Measurements from ENCODE around the gene CCDC88B.
A peak's percentile ranks its signal among the peaks of the same experiment; 100 is the strongest.

CCDC88B gene

DNA sequence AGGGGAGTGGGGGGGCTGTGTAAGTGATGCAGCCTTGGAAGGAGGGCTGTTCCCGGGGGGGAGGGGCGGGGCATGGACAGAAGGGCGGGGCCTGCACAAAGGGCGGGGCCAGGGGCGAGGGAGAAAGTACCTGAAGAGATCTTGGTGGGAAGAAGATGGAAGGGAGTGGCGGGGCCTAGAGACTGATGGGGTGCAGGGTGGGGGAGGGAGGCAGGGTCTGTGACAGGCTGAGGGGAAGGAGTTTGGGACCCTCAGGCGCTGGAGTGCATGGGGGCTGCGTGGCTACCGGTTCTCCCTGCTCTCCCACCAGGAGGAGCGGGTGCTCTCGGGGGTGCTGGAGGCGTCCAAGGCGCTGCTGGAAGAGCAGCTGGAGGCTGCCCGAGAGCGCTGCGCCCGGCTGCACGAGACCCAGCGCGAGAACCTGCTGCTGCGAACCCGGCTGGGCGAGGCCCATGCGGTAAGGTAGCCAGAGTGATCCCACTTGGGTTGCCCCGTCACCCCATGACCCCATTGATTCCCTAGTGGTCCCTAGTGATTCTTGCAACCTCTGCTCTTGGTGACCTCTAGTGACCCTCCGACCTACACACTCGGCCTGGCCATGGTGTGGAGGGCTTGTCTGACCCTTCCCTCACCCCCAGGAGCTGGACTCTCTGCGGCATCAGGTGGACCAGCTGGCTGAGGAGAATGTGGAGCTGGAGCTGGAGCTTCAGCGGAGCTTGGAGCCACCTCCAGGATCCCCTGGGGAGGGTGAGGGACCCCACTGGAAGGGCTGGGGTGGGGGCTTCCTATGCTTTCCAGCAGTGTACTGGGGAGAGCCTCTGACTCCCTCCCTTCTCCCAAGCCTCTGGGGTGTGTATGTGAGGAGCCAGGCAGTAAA lies 3.1 kb downstream of the CCDC88B start:
- TF ChIP-seq, protein P1, sequence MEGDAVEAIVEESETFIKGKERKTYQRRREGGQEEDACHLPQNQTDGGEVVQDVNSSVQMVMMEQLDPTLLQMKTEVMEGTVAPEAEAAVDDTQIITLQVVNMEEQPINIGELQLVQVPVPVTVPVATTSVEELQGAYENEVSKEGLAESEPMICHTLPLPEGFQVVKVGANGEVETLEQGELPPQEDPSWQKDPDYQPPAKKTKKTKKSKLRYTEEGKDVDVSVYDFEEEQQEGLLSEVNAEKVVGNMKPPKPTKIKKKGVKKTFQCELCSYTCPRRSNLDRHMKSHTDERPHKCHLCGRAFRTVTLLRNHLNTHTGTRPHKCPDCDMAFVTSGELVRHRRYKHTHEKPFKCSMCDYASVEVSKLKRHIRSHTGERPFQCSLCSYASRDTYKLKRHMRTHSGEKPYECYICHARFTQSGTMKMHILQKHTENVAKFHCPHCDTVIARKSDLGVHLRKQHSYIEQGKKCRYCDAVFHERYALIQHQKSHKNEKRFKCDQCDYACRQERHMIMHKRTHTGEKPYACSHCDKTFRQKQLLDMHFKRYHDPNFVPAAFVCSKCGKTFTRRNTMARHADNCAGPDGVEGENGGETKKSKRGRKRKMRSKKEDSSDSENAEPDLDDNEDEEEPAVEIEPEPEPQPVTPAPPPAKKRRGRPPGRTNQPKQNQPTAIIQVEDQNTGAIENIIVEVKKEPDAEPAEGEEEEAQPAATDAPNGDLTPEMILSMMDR (IDR thresholded peaks at IDR 0.05; ENCODE audit: borderline replicate concordance, extremely low read depth, low read length, poor library complexity, severe bottlenecking) = no peak
- no peak for TF ChIP-seq EZH2 (IDR thresholded peaks at IDR 0.05; ENCODE audit: borderline replicate concordance, low read depth, low read length, severe bottlenecking)
- no peaks in the 10 kb centered on the region for H3K79me2 ChIP-seq (ENCODE audit: insufficient read depth, low read length)
- no peak overlapping the region for H3K4me3 ChIP-seq (ENCODE audit: low read depth in 1 of 2, low read length in 2 of 2)
- H3K27ac ChIP-seq (ENCODE audit: low read length) = no peak overlapping the region
- H2AFZ ChIP-seq (ENCODE audit: low read depth, low read length) = no peak overlapping the region
- no peak overlapping the region for H3K4me2 ChIP-seq (ENCODE audit: insufficient read depth, low read length)
- no peak overlapping the region for H3K9ac ChIP-seq (ENCODE audit: low read depth, low read length)
- no peaks in the 10 kb centered on the region for H3K27me3 ChIP-seq (ENCODE audit: insufficient read depth, low read length, poor library complexity)
- H3K36me3 ChIP-seq (ENCODE audit: insufficient read depth, low read length) = no peaks in the 10 kb centered on the region
- no peaks in the 10 kb centered on the region for H3K9me3 ChIP-seq (ENCODE audit: insufficient read depth, low read length, severe bottlenecking)
- no peaks in the 10 kb centered on the region; the same call in 1 of the 2 replicates for H4K20me1 ChIP-seq (ENCODE audit: insufficient read depth, low read length)
- no peak for ATAC-seq (ENCODE audit: insufficient read depth, low read depth)
- DNase-seq = no peak
- peaks cover 11% of the 10 kb centered on the region for H3K4me1 ChIP-seq (ENCODE audit: insufficient read depth, low read length)

DNA sequence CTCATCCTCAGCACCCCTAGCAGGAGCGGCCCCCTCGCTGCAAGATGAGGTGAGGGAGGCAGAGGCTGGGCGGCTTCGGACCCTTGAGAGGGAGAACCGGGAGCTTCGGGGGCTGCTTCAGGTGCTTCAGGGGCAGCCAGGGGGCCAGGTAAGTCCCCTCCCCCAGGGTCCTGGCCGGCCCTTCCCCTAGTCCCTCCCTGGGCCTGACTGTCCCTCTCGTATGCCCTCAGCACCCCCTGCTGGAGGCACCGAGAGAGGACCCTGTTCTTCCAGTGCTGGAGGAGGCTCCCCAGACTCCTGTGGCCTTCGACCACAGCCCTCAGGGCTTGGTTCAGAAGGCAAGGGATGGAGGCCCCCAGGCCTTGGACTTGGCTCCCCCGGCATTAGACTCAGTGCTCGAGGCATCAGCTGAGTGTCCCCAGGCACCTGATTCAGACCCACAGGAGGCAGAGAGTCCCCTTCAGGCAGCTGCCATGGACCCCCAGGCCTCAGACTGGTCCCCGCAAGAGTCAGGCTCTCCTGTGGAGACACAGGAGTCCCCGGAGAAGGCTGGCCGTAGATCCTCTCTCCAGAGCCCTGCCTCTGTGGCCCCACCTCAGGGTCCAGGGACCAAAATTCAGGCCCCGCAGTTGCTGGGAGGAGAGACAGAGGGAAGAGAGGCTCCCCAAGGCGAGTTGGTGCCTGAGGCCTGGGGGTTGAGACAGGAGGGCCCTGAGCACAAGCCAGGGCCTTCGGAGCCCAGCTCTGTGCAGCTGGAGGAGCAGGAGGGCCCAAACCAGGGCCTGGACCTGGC lies 4.0 kb downstream of the CCDC88B start:
- H2AFZ ChIP-seq (ENCODE audit: low read depth, low read length) = no peak overlapping the region
- TF ChIP-seq, protein P1 (IDR thresholded peaks at IDR 0.05; ENCODE audit: borderline replicate concordance, extremely low read depth, low read length, poor library complexity, severe bottlenecking) = peak; percentile 61
- no peak for TF ChIP-seq EZH2 (IDR thresholded peaks at IDR 0.05; ENCODE audit: borderline replicate concordance, low read depth, low read length, severe bottlenecking)
- H3K79me2 ChIP-seq (ENCODE audit: insufficient read depth, low read length) = no peaks in the 10 kb centered on the region
- H3K9ac ChIP-seq (ENCODE audit: low read depth, low read length) = no peak overlapping the region
- H3K4me1 ChIP-seq (ENCODE audit: insufficient read depth, low read length) = peaks cover 11% of the 10 kb centered on the region
- no peaks in the 10 kb centered on the region for H3K9me3 ChIP-seq (ENCODE audit: insufficient read depth, low read length, severe bottlenecking)
- no peaks in the 10 kb centered on the region for H3K27me3 ChIP-seq (ENCODE audit: insufficient read depth, low read length, poor library complexity)
- ATAC-seq (ENCODE audit: insufficient read depth, low read depth) (no peak), DNase-seq (peak; percentile 38)
- no peaks in the 10 kb centered on the region for H3K36me3 ChIP-seq (ENCODE audit: insufficient read depth, low read length)
- no peak overlapping the region for H3K4me2 ChIP-seq (ENCODE audit: insufficient read depth, low read length)
- H4K20me1 ChIP-seq (ENCODE audit: insufficient read depth, low read length) = no peaks in the 10 kb centered on the region; the same call in 1 of the 2 replicates
- H3K4me3 ChIP-seq (ENCODE audit: low read depth in 1 of 2, low read length in 2 of 2) = no peak overlapping the region
- H3K27ac ChIP-seq (ENCODE audit: low read length) = no peak overlapping the region

- H3K4me3 ChIP-seq (ENCODE audit: low read depth in 1 of 2, low read length in 2 of 2) = no peak overlapping the region
- H3K4me2 ChIP-seq (ENCODE audit: insufficient read depth, low read length) = no peak overlapping the region
- no peaks in the 10 kb centered on the region for H3K9me3 ChIP-seq (ENCODE audit: insufficient read depth, low read length, severe bottlenecking)
- H3K36me3 ChIP-seq (ENCODE audit: insufficient read depth, low read length) = no peaks in the 10 kb centered on the region
- H2AFZ ChIP-seq (ENCODE audit: low read depth, low read length) = no peak overlapping the region
- no peak overlapping the region for H3K9ac ChIP-seq (ENCODE audit: low read depth, low read length)
- peaks cover 11% of the 10 kb centered on the region for H3K4me1 ChIP-seq (ENCODE audit: insufficient read depth, low read length)
- no peak for DNase-seq
- no peak overlapping the region for H3K27ac ChIP-seq (ENCODE audit: low read length)
- TF ChIP-seq, protein P1 (IDR thresholded peaks at IDR 0.05; ENCODE audit: borderline replicate concordance, extremely low read depth, low read length, poor library complexity, severe bottlenecking) = no peak
- no peak for TF ChIP-seq EZH2 (IDR thresholded peaks at IDR 0.05; ENCODE audit: borderline replicate concordance, low read depth, low read length, severe bottlenecking)
- H3K27me3 ChIP-seq (ENCODE audit: insufficient read depth, low read length, poor library complexity) = no peaks in the 10 kb centered on the region
- no peak for ATAC-seq (ENCODE audit: insufficient read depth, low read depth)
- no peaks in the 10 kb centered on the region; the same call in 1 of the 2 replicates for H4K20me1 ChIP-seq (ENCODE audit: insufficient read depth, low read length)
- no peaks in the 10 kb centered on the region for H3K79me2 ChIP-seq (ENCODE audit: insufficient read depth, low read length)
Observed at GRCh38 chr11:64344787-64345186, 4.8 kb downstream of the CCDC88B start.

All from DND-41 (cell line).